Liver (tissue), 9 donors: ENCODE measurements around the gene ESRRA. TPM values are rescaled to one million over a fixed set of nuclear protein-coding genes. Genes with fewer than 3 reads are reported as not detected.
A peak's percentile ranks its signal among the peaks of the same experiment; 100 is the strongest.

Experiments used
- DNase-seq: peaks from one replicate; pipeline ENCODE4 v3.0.0-alpha.2; 2017; ENCODE audit warnings: low spot score
- H3K27ac ChIP-seq, 2 donors: one replicate each; pipeline ENCODE4 v1.7.0; 2013; ENCODE audit warnings: inconsistent platforms in 2 of 2, low read length in 2 of 2, control low read depth in 1 of 2, low read depth in 1 of 2, mild to moderate bottlenecking in 1 of 2
- H3K27me3 ChIP-seq, 4 donors: one replicate each; pipeline versions ENCODE4 v1.6.1 to v1.7.0; 2013; ENCODE audit warnings: low read length in 3 of 4, inconsistent platforms in 1 of 4, mild to moderate bottlenecking in 1 of 4, moderate library complexity in 1 of 4; ENCODE audit not compliant: control insufficient read depth in 4 of 4, insufficient read depth in 4 of 4
- H3K36me3 ChIP-seq, 4 donors: one replicate each; pipeline versions ENCODE4 v1.6.1 to v1.7.0; 2013; ENCODE audit warnings: low read length in 3 of 4, mild to moderate bottlenecking in 3 of 4, low read depth in 1 of 4, moderate library complexity in 1 of 4; ENCODE audit not compliant: control insufficient read depth in 4 of 4, insufficient read depth in 3 of 4
- H3K4me1 ChIP-seq, 4 donors: one replicate each; pipeline versions ENCODE4 v1.6.1 to v1.7.0; 2013; ENCODE audit warnings: low read length in 3 of 4, mild to moderate bottlenecking in 3 of 4, moderate library complexity in 1 of 4; ENCODE audit not compliant: control insufficient read depth in 4 of 4, insufficient read depth in 4 of 4
- H3K4me3 ChIP-seq, 3 donors: one replicate each; pipeline versions ENCODE4 v1.6.1 to v1.7.0; 2013; ENCODE audit warnings: low read length in 3 of 3, control low read depth in 1 of 3, low read depth in 1 of 3, mild to moderate bottlenecking in 1 of 3
- H3K9ac ChIP-seq, 2 donors: one replicate each; pipeline ENCODE4 v1.7.0; 2013; ENCODE audit warnings: low read length in 2 of 2, mild to moderate bottlenecking in 2 of 2, moderate library complexity in 2 of 2, control low read depth in 1 of 2, low read depth in 1 of 2
- H3K9me3 ChIP-seq, 4 donors: one replicate each; pipeline versions ENCODE4 v1.6.1 to v1.7.0; 2013; ENCODE audit warnings: low read length in 3 of 4; ENCODE audit not compliant: control insufficient read depth in 4 of 4
- ATF3 ChIP-seq: IDR thresholded peaks from 2 replicates; pipeline ENCODE4 v1.6.1; 2016; ENCODE audit warnings: antibody characterized with exemption
- CTCF ChIP-seq: fragments of 150-350 bp; IDR thresholded peaks from 2 replicates; pipeline ENCODE4 v1.5.1; 2017; ENCODE audit warnings: improper control_type of control experiment, low read depth, low read length; ENCODE audit not compliant: missing input control
- EGR1 ChIP-seq, 2 donors: IDR thresholded peaks; 2 replicates each; pipeline ENCODE4 v1.6.1; 2016 to 2018; ENCODE audit warnings: antibody characterized with exemption in 2 of 2, low read depth in 2 of 2
- FOXA1 ChIP-seq: IDR thresholded peaks from 2 replicates; pipeline ENCODE4 v1.6.1; 2016; ENCODE audit warnings: antibody characterized with exemption
- FOXA2 ChIP-seq: IDR thresholded peaks from 2 replicates; pipeline ENCODE4 v1.6.1; 2016; ENCODE audit warnings: antibody characterized with exemption
- GABPA ChIP-seq, 2 donors: IDR thresholded peaks in 1 of 2; conservative IDR thresholded peaks in 1 of 2; 2 replicates each; pipeline ENCODE4 v1.6.1; 2016; ENCODE audit warnings: antibody characterized with exemption in 2 of 2, mild to moderate bottlenecking in 1 of 2, moderate library complexity in 1 of 2
- HNF4A ChIP-seq, 2 donors: conservative IDR thresholded peaks; 2 replicates each; pipeline ENCODE4 v1.6.1; 2016; ENCODE audit warnings: antibody characterized with exemption in 2 of 2, mild to moderate bottlenecking in 2 of 2
- HNF4G ChIP-seq: IDR thresholded peaks from 2 replicates; pipeline ENCODE4 v1.6.1; 2016; ENCODE audit warnings: antibody characterized with exemption
- JUND ChIP-seq, 2 donors: IDR thresholded peaks; 2 replicates each; pipeline ENCODE4 v1.6.1; 2016; ENCODE audit warnings: antibody characterized with exemption in 2 of 2
- MAX ChIP-seq: IDR thresholded peaks from 2 replicates; pipeline ENCODE4 v1.6.1; 2016; ENCODE audit warnings: antibody characterized with exemption
- NR2F2 ChIP-seq: IDR thresholded peaks from 2 replicates; pipeline ENCODE4 v1.6.1; 2016; ENCODE audit warnings: antibody characterized with exemption
- RAD21 ChIP-seq, 2 donors: IDR thresholded peaks; 2 replicates each; pipeline ENCODE4 v1.6.1; 2016; ENCODE audit warnings: antibody characterized with exemption in 2 of 2, mild to moderate bottlenecking in 2 of 2
- REST ChIP-seq: IDR thresholded peaks from 2 replicates; pipeline ENCODE4 v1.6.1; 2016; ENCODE audit warnings: antibody characterized with exemption, mild to moderate bottlenecking
- RXRA ChIP-seq, 2 donors: IDR thresholded peaks; 2 replicates each; pipeline ENCODE4 v1.6.1; 2017 to 2018; ENCODE audit warnings: antibody characterized with exemption in 2 of 2, mild to moderate bottlenecking in 1 of 2
- SP1 ChIP-seq: IDR thresholded peaks from 2 replicates; pipeline ENCODE4 v1.6.1; 2018; ENCODE audit warnings: antibody characterized with exemption, mild to moderate bottlenecking
- TAF1 ChIP-seq: conservative IDR thresholded peaks from 2 replicates; pipeline ENCODE4 v1.6.1; 2016; ENCODE audit warnings: antibody characterized with exemption, mild to moderate bottlenecking
- YY1 ChIP-seq: IDR thresholded peaks from 2 replicates; pipeline ENCODE4 v1.6.1; 2016; ENCODE audit warnings: antibody characterized with exemption, mild to moderate bottlenecking
- ZBTB33 ChIP-seq: IDR thresholded peaks from 2 replicates; pipeline ENCODE4 v1.6.1; 2016; ENCODE audit warnings: antibody characterized with exemption
- WGBS: extraction: QIAGEN DNeasy Blood & Tissue Kit; methylation state at CpG from one replicate; pipeline ENCODE4 v1.1.7; 2013; 5-methylcytosine and 5-hydroxymethylcytosine counted together
- polyA plus RNA-seq, 2 donors: library from polyadenylated mRNA; stranded (reverse) in 1 of 2; unstranded in 1 of 2; fragments of 200-250 nt in 1 of 2; fragments of >200 nt in 1 of 2; fragmentation: Nextera tagmentation in 1 of 2; extraction: Ambion mirVana in 1 of 2; gene quantifications; one replicate each; pipeline versions ENCODE4 v1.2.1 to v1.2.3, GENCODE V29; 2013 to 2015
- total RNA-seq, 2 donors: library from RNA; depleted of rRNA; stranded (reverse); fragments of >200 nt; gene quantifications; one replicate each; pipeline ENCODE4 v1.2.3, GENCODE V29; 2014
- donor health status: healthy.
- donor health status: healthy.
- donor health status: healthy.
- donor health status: healthy.
- donor health status: healthy.

The ESRRA gene
- total and polyA plus RNA-seq, 4 donors, result 13.9 to 64.8 (median 37.5) TPM

GRCh38 chr11:64305691-64306562, 603 bp downstream of the ESRRA start:
- under 1% methylated on average over 71 of the region's 71 CpGs for WGBS
- Histone ChIP-seq H3K27me3 (no peaks in the 10 kb centered on the region), H3K9me3 (no peaks in the 10 kb centered on the region), H3K9ac (peak overlapping the region; percentile 52 to 87), H3K27ac (peak overlapping the region; percentile 94 to 98), H3K4me1 (peaks cover 5 to 43% (median 33%) of the 10 kb centered on the region in 4 donors), H3K4me3 (peak overlapping the region; percentile 76 to 90 (median 85)), H3K36me3 (no peaks in the 10 kb centered on the region)
- TF ChIP-seq FOXA1 (no peak), ZBTB33 (no peak), RAD21 (IDR thresholded peaks at IDR 0.05) (no peak), REST (peak; percentile 52), CTCF (no peak), RXRA (IDR thresholded peaks at IDR 0.05) (peak; percentile 74 to 78), HNF4A (conservative IDR thresholded peaks at IDR 0.05) (peak; percentile 51 to 64), YY1 (peak; percentile 71), NR2F2 (peak; percentile 74), GABPA (IDR thresholded peaks at IDR 0.05 in 1 of 2, conservative IDR thresholded peaks at IDR 0.05 in 1 of 2) (peak in 1 of 2 donors; percentile 66), SP1 (peak; percentile 65), JUND (IDR thresholded peaks at IDR 0.05) (no peak), MAX (peak; percentile 68), HNF4G (no peak), FOXA2 (no peak), ATF3 (no peak), TAF1 (no peak), EGR1 (IDR thresholded peaks at IDR 0.05; ENCODE audit: low read depth in 2 of 2) (peak in 1 of 2 donors; percentile 20)
- peak; percentile 77 for DNase-seq
